ENCODE results near the gene AKNA.

The AKNA gene

DNA sequence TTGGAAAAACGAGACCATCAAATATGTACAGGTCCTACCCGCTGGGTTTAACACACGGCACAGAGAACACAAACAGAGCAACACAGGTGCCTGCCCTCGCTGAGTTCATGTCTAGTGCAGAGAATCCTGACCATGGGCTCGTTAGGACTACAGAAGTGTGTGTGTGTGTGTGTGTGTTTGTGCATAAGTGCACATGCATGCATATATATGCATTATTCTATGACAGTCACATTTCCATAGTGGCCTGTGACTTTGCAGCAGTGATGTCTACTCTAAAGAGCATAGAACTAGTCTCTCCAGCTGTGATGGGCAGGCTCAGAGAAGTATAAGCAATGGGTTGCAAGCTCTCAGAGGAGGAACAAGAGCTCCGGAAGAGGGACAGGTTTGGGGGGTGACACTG is 30.4 kb downstream of the AKNA start:
- H3K9me3 ChIP-seq (ENCODE audit: control insufficient read depth, low read length) = no peaks in the 10 kb centered on the region
- H3K36me3 ChIP-seq (ENCODE audit: control insufficient read depth, insufficient read depth, low read length) = peaks cover 79% of the 10 kb centered on the region
- no peak overlapping the region for H3K27ac ChIP-seq (ENCODE audit: low read depth, low read length, severe bottlenecking)
- 88 to 98% methylated on average over 5 of the region's 6 CpGs for WGBS, 2 experiments (ENCODE audit: insufficient coverage in 2 of 2)
- H3K4me1 ChIP-seq (ENCODE audit: control insufficient read depth, insufficient read depth, low read length, poor library complexity, severe bottlenecking) = no peaks in the 10 kb centered on the region
- H3K4me3 ChIP-seq (ENCODE audit: extremely low read depth, insufficient read depth, low read length, poor library complexity, severe bottlenecking) = no peak overlapping the region

GRCh38 chr9:114356792-114357191 is 31.0 kb downstream of the AKNA start:
- H3K4me3 ChIP-seq (ENCODE audit: extremely low read depth, insufficient read depth, low read length, poor library complexity, severe bottlenecking) = no peak overlapping the region
- H3K4me1 ChIP-seq (ENCODE audit: control insufficient read depth, insufficient read depth, low read length, poor library complexity, severe bottlenecking) = no peaks in the 10 kb centered on the region
- WGBS, 2 experiments (ENCODE audit: insufficient coverage in 2 of 2) = 83 to 97% methylated on average over 2 to 6 of the region's 6 CpGs
- H3K27ac ChIP-seq (ENCODE audit: low read depth, low read length, severe bottlenecking) = no peak overlapping the region
- no peaks in the 10 kb centered on the region for H3K9me3 ChIP-seq (ENCODE audit: control insufficient read depth, low read length)
- H3K36me3 ChIP-seq (ENCODE audit: control insufficient read depth, insufficient read depth, low read length) = peaks cover 81% of the 10 kb centered on the region

DNA sequence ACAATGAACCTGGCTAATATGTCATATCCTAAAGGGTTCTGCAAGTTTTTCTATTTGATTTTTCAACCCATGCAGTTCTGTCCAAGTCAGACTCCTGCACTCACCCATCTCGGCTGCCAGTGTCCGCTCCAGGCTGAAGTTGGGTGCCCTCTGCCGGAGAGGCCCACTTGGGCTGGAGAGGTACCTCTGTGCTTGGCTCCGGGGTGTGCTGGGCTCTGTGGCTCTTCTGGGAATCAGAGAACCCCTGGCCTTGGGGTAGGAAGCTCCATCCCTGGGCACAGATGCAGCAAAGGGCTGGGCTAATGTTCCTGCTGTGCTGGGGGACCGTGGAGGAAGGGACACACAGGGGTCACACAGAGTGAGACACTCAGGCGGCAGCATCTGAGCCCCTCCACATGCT is 32.0 kb downstream of the AKNA start:
- WGBS, 2 experiments (ENCODE audit: insufficient coverage in 2 of 2) = 92 to 96% methylated on average over 6 of the region's 6 CpGs
- Histone ChIP-seq H3K27ac (ENCODE audit: low read depth, low read length, severe bottlenecking) (no peak overlapping the region), H3K4me3 (ENCODE audit: extremely low read depth, insufficient read depth, low read length, poor library complexity, severe bottlenecking) (no peak overlapping the region), H3K4me1 (ENCODE audit: control insufficient read depth, insufficient read depth, low read length, poor library complexity, severe bottlenecking) (no peaks in the 10 kb centered on the region), H3K36me3 (ENCODE audit: control insufficient read depth, insufficient read depth, low read length) (peaks cover 81% of the 10 kb centered on the region), H3K9me3 (ENCODE audit: control insufficient read depth, low read length) (no peaks in the 10 kb centered on the region)

DNA sequence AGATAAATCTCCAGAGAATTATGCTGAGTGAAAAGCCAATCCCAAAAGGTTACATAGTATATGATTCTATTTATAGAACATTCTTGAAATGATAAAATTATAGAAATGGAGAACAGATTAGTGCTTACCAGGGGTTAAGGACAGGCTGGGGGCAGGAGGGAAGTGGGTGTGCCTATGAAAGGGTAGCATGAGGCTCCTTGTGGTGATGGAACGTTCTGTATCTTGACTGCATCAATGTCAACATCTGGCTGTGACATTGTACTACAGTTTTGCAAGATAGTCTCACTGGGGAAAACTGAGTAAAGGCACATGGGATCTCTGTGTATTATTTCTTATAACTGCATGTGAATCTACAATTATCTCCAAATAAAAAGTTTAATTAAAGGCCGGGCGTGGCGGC is 35.9 kb downstream of the AKNA start:
- WGBS, 2 experiments (ENCODE audit: insufficient coverage in 2 of 2) = 97 to 100% methylated on average over 4 of the region's 4 CpGs
- H3K27ac ChIP-seq (ENCODE audit: low read depth, low read length, severe bottlenecking) = no peak overlapping the region
- peaks cover 72% of the 10 kb centered on the region for H3K36me3 ChIP-seq (ENCODE audit: control insufficient read depth, insufficient read depth, low read length)
- no peak overlapping the region for H3K4me3 ChIP-seq (ENCODE audit: extremely low read depth, insufficient read depth, low read length, poor library complexity, severe bottlenecking)
- H3K4me1 ChIP-seq (ENCODE audit: control insufficient read depth, insufficient read depth, low read length, poor library complexity, severe bottlenecking) = peaks cover 16% of the 10 kb centered on the region
- no peaks in the 10 kb centered on the region for H3K9me3 ChIP-seq (ENCODE audit: control insufficient read depth, low read length)

DNA sequence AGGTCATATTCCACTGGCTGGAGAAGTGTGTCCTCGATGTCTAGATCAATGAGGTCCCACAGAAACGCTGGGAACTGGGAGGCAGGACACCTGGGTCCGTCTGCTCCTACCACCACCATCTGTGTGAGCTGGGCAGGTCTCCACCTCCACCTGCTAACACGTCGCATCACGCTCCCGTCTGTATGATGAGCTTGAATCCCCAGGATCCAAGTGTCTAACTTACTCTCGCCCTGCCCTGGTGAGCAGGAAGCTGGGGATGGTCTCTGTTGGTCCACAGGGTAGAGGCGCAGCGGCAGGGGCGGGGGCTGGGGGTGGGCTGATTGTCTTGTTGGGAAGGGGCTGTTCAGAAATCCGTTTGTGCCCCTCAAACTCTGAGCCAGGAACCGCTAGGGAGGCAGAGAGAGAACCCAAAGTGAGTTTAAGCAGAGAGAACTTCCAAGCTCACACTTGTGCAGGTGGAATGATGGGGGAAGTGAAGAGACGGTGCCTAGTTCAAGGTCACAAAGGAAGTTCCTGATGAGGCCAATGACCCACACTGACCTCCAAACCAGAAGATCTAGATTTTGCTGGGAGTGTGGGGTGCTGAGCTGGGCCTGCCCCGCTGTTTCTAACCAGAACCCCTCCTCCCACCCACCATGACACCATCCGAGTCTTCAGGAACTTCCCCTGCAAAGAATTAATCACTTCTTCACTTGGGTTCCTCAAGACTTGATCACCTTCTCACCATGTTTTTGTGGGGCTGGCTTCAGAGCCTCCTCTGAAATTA is 37.0 kb downstream of the AKNA start:
- peaks cover 72% of the 10 kb centered on the region for H3K36me3 ChIP-seq (ENCODE audit: control insufficient read depth, insufficient read depth, low read length)
- H3K4me3 ChIP-seq (ENCODE audit: extremely low read depth, insufficient read depth, low read length, poor library complexity, severe bottlenecking) = no peak overlapping the region
- no peaks in the 10 kb centered on the region for H3K9me3 ChIP-seq (ENCODE audit: control insufficient read depth, low read length)
- WGBS, 2 experiments (ENCODE audit: insufficient coverage in 2 of 2) = 97% methylated on average over 14 to 15 of the region's 16 CpGs
- no peak overlapping the region for H3K27ac ChIP-seq (ENCODE audit: low read depth, low read length, severe bottlenecking)
- peaks cover 16% of the 10 kb centered on the region for H3K4me1 ChIP-seq (ENCODE audit: control insufficient read depth, insufficient read depth, low read length, poor library complexity, severe bottlenecking)

DNA sequence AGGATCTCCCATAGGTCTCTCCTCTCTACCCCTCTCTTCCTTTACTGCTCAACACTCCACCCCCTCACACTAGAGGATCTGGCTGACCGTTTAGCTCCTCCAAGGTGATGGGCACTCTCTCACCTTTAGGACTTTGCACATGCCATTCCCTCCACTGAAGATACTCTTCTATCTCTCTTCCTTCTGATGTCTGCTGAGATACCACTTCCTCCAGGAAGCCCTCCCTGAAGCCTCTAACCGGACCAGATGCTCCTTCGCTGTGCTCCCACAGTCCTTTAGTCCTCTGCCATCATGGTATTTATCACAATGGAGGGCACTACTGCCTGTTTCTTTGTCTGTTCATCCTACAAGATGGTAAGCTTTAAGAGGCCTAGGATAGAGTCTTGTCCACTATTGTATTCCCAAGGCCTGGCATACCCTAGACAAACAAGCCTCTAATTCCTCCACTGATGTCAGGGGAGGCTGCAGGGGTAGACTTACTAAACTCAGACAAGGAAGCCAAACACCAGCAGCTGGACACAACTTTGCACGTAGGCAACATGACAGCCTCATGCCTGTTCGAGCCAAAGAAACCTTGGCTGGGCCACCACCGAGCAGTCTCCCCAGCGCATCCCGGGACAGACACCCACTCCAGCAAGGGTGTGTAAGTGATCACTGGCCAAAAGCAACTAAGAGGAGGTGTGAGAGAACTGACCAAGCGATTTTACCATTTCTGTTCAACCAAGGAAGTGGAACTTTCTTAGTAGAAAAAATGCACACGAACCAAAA is 37.9 kb downstream of the AKNA start:
- H3K4me3 ChIP-seq (ENCODE audit: extremely low read depth, insufficient read depth, low read length, poor library complexity, severe bottlenecking) = no peak overlapping the region
- WGBS, 2 experiments (ENCODE audit: insufficient coverage in 2 of 2) = 94 to 95% methylated on average over 9 of the region's 10 CpGs
- H3K9me3 ChIP-seq (ENCODE audit: control insufficient read depth, low read length) = no peaks in the 10 kb centered on the region
- peaks cover 74% of the 10 kb centered on the region for H3K36me3 ChIP-seq (ENCODE audit: control insufficient read depth, insufficient read depth, low read length)
- H3K4me1 ChIP-seq (ENCODE audit: control insufficient read depth, insufficient read depth, low read length, poor library complexity, severe bottlenecking) = peaks cover 16% of the 10 kb centered on the region
- peak overlapping the region; percentile 96 for H3K27ac ChIP-seq (ENCODE audit: low read depth, low read length, severe bottlenecking)

DNA sequence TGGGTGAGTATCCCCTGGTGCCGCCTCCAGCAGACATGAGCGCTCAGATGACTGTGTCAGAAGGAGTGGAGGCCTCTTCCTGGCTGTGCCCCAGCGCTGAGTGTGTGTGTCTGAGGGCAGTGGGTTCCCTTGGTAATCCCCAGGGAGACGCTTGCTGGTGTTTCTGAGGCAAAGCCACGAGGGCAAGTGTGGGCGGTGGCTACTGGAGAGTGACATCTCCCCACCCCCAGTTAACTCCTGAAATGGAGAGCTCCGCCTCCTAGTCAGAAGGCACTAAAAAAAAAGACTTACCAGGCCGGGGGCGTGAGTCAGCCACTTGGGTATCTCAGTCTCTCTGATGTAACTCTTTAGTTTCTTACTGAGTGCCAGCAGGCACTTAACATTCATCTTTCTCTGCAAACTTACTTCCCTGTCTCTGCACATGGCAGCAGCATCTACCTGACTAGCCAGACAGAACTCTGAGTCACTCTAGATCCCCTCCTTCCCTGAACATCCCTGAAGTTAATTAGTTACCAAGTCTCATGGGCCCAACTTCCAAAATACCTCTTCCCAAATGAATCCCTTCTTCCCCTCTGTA is 38.8 kb downstream of the AKNA start:
- peaks cover 82% of the 10 kb centered on the region for H3K36me3 ChIP-seq (ENCODE audit: control insufficient read depth, insufficient read depth, low read length)
- WGBS, 2 experiments (ENCODE audit: insufficient coverage in 2 of 2) = 7 to 43% methylated on average over 3 to 6 of the region's 9 CpGs

GRCh38 chr9:114348261-114348905 is 39.4 kb downstream of the AKNA start:
- WGBS, 2 experiments (ENCODE audit: insufficient coverage in 2 of 2) = 81 to 87% methylated on average over 11 of the region's 12 CpGs
- Histone ChIP-seq H3K4me1 (ENCODE audit: control insufficient read depth, insufficient read depth, low read length, poor library complexity, severe bottlenecking) (peaks cover 16% of the 10 kb centered on the region), H3K27ac (ENCODE audit: low read depth, low read length, severe bottlenecking) (peak overlapping the region; percentile 78), H3K4me3 (ENCODE audit: extremely low read depth, insufficient read depth, low read length, poor library complexity, severe bottlenecking) (no peak overlapping the region), H3K9me3 (ENCODE audit: control insufficient read depth, low read length) (no peaks in the 10 kb centered on the region), H3K36me3 (ENCODE audit: control insufficient read depth, insufficient read depth, low read length) (peaks cover 84% of the 10 kb centered on the region)

More for the DNA sequence above, 38.8 kb downstream of the AKNA start:
- H3K27ac ChIP-seq (ENCODE audit: low read depth, low read length, severe bottlenecking) = peak overlapping the region; percentile 96
- no peak overlapping the region for H3K4me3 ChIP-seq (ENCODE audit: extremely low read depth, insufficient read depth, low read length, poor library complexity, severe bottlenecking)
- H3K4me1 ChIP-seq (ENCODE audit: control insufficient read depth, insufficient read depth, low read length, poor library complexity, severe bottlenecking) = peaks cover 16% of the 10 kb centered on the region
- no peaks in the 10 kb centered on the region for H3K9me3 ChIP-seq (ENCODE audit: control insufficient read depth, low read length)

GRCh38 chr9:114347675-114348074 is 40.1 kb downstream of the AKNA start:
- no peak overlapping the region for H3K27ac ChIP-seq (ENCODE audit: low read depth, low read length, severe bottlenecking)
- no peaks in the 10 kb centered on the region for H3K9me3 ChIP-seq (ENCODE audit: control insufficient read depth, low read length)
- H3K4me3 ChIP-seq (ENCODE audit: extremely low read depth, insufficient read depth, low read length, poor library complexity, severe bottlenecking) = no peak overlapping the region
- H3K4me1 ChIP-seq (ENCODE audit: control insufficient read depth, insufficient read depth, low read length, poor library complexity, severe bottlenecking) = peaks cover 16% of the 10 kb centered on the region
- peaks cover 84% of the 10 kb centered on the region for H3K36me3 ChIP-seq (ENCODE audit: control insufficient read depth, insufficient read depth, low read length)
- 88 to 89% methylated on average over 12 to 15 of the region's 15 CpGs for WGBS, 2 experiments (ENCODE audit: insufficient coverage in 2 of 2)

GRCh38 chr9:114346146-114346545 is 41.6 kb downstream of the AKNA start:
- Histone ChIP-seq H3K4me3 (ENCODE audit: extremely low read depth, insufficient read depth, low read length, poor library complexity, severe bottlenecking) (no peak overlapping the region), H3K27ac (ENCODE audit: low read depth, low read length, severe bottlenecking) (no peak overlapping the region), H3K4me1 (ENCODE audit: control insufficient read depth, insufficient read depth, low read length, poor library complexity, severe bottlenecking) (peaks cover 16% of the 10 kb centered on the region), H3K36me3 (ENCODE audit: control insufficient read depth, insufficient read depth, low read length) (peaks cover 76% of the 10 kb centered on the region), H3K9me3 (ENCODE audit: control insufficient read depth, low read length) (no peaks in the 10 kb centered on the region)
- WGBS, 2 experiments (ENCODE audit: insufficient coverage in 2 of 2) = 92 to 97% methylated on average over 7 to 8 of the region's 11 CpGs

Data from mesodermal cell (in vitro differentiated cells).